LNCaP clone FGC (cell line): ENCODE results near the gene DOCK2.
"Not testable (repeated sequence)": the region's sequence is repeated elsewhere in the genome, so short reads cannot be mapped to it uniquely, and the experiment has no call there.

Experiments used
- DNase-seq: peaks from one replicate; pipeline ENCODE4 v3.0.0-alpha.2; 2011; ENCODE audit warnings: low read depth
- H3K4me3 ChIP-seq: 2 replicates; pipeline ENCODE4 v1.5.1; 2011; ENCODE audit warnings: mild to moderate bottlenecking, low read depth, low read length, control low read depth
- CTCF ChIP-seq: IDR thresholded peaks from 2 replicates; pipeline ENCODE4 v1.5.1; 2012; ENCODE audit warnings: mild to moderate bottlenecking; ENCODE audit not compliant: control insufficient read depth, insufficient read depth; ENCODE audit errors: extremely low read depth

Gene DOCK2

GRCh38 chr5:169746147-169746694 lies 109.1 kb downstream of the DOCK2 start:
- TF ChIP-seq CTCF = no peak
- H3K4me3 ChIP-seq = no peak overlapping the region
- DNase-seq = no peak

- DNase-seq = no peak
- H3K4me3 ChIP-seq = no peak overlapping the region
- TF ChIP-seq CTCF = no peak
These were observed 111.1 kb downstream of the DOCK2 start for GRCh38 chr5:169748174-169748573.

GRCh38 chr5:169749295-169749694 lies 112.2 kb downstream of the DOCK2 start:
- TF ChIP-seq CTCF = no peak
- no peak for DNase-seq
- H3K4me3 ChIP-seq = no peak overlapping the region

- TF ChIP-seq CTCF = no peak
- DNase-seq = no peak
- H3K4me3 ChIP-seq = no peak overlapping the region
These were observed 114.4 kb downstream of the DOCK2 start for GRCh38 chr5:169751490-169751889.

- not testable (repeated sequence) for DNase-seq
These were observed 115.5 kb downstream of the DOCK2 start for GRCh38 chr5:169752566-169752965.

GRCh38 chr5:169753795-169754194 lies 116.7 kb downstream of the DOCK2 start:
- no peak for TF ChIP-seq CTCF
- no peak for DNase-seq
- H3K4me3 ChIP-seq = no peak overlapping the region

More at GRCh38 chr5:169752566-169752965, 115.5 kb downstream of the DOCK2 start:
- H3K4me3 ChIP-seq = not testable (repeated sequence)

GRCh38 chr5:169754737-169755136 lies 117.7 kb downstream of the DOCK2 start:
- no peak for TF ChIP-seq CTCF
- H3K4me3 ChIP-seq = no peak overlapping the region
- no peak for DNase-seq
